ENCODE measurements around the gene PTPRD.

PTPRD gene

DNA sequence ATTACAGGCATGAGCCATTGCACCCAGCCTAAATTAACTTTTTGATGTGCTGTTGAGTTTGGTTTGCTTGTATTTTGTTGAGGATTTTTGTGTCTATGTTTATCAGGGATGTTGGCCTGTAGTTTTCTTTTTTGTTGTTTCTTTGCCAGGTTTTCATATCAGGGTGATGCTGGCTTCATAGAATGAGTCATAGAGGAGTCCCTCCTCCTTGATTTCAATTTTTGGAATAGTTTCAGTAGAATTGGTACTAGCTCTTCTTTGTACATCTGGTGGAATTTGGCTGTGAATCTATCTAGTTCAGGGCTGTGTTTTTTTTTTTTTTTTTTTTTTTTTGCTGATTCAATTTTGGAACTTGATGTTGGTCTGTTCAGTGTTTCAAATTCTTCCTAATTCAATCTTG, 1648.9 kb downstream of the PTPRD start:
- TF ChIP-seq, protein P1, sequence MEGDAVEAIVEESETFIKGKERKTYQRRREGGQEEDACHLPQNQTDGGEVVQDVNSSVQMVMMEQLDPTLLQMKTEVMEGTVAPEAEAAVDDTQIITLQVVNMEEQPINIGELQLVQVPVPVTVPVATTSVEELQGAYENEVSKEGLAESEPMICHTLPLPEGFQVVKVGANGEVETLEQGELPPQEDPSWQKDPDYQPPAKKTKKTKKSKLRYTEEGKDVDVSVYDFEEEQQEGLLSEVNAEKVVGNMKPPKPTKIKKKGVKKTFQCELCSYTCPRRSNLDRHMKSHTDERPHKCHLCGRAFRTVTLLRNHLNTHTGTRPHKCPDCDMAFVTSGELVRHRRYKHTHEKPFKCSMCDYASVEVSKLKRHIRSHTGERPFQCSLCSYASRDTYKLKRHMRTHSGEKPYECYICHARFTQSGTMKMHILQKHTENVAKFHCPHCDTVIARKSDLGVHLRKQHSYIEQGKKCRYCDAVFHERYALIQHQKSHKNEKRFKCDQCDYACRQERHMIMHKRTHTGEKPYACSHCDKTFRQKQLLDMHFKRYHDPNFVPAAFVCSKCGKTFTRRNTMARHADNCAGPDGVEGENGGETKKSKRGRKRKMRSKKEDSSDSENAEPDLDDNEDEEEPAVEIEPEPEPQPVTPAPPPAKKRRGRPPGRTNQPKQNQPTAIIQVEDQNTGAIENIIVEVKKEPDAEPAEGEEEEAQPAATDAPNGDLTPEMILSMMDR (IDR thresholded peaks at IDR 0.05; ENCODE audit: extremely low read depth, missing control alignments), result no peak
- DNase-seq (ENCODE audit: low spot score), result no peak

DNA sequence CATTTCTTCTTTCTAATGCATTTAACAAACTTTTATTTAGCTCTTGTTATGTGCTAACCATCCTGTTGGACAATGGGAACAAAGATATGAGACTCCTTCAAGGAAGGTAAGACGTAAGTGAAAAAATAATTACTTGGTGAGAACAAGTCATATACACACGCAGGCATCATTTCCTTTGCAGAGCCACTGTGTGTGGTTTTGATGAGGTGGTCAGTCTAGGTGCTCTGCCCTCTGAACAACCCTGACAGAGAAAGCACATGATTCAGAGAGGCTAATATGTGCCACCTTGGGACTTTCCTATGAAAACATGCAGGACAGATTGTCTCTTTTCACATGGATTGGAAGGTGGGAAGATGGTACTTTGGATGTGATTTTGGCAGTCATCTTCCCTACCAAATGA, 1650.7 kb downstream of the PTPRD start:
- TF ChIP-seq, protein P1 (IDR thresholded peaks at IDR 0.05; ENCODE audit: extremely low read depth, missing control alignments), result no peak
- DNase-seq (ENCODE audit: low spot score), result no peak

DNA sequence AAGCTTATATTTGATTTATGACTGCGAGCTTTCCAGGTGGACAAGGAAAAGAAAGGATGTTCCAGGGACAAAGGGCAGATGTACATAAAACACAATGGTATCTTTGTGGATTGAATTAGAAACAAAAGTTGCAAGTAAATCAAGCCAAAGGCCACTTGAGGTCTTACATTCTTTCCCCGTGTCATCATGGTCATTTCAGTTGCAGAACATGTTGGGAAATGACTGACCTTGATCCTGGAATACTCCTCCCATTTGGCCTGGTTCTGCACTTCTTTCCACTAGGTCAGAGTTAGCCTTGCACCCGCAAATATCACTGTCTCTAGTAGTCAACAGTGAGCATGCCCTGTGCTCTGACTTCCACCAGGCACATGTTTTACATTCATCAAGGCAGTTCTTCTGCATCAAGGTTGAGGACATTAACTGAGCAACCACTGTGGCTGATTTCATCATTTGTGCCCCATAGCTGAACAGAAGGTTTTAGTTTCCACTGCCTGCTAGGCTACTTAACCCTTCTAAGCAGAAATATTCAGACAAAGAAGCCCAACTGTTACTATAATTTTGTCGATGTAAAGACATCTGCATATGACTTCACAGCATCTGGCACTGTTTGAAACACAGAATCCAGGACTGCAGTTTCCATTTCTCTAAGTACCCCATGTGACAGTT, 1651.5 kb downstream of the PTPRD start:
- no peak for DNase-seq (ENCODE audit: low spot score)

DNA sequence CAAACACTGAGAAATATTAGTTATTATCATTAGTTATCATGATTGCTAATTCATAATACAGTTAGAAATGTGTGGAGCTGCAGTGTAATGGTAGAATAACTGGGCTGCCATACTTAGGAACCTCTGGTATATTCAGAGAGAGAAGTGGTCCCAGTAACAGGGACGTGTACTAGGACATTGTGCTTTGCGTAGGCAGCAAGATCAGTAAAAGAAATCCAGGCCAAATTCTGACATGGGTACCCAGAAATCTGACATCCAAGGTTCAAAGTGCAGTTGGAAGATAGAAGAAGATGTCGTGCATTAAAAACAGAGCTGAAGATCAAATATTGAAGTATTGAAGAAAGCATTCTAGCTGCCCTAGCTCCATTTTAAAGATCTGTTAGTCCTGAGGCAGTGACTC, 1652.5 kb downstream of the PTPRD start:
- DNase-seq (ENCODE audit: low spot score), result no peak

More for the DNA sequence above, 1651.5 kb downstream of the PTPRD start:
- TF ChIP-seq, protein P1 (IDR thresholded peaks at IDR 0.05; ENCODE audit: extremely low read depth, missing control alignments), result no peak

DNA sequence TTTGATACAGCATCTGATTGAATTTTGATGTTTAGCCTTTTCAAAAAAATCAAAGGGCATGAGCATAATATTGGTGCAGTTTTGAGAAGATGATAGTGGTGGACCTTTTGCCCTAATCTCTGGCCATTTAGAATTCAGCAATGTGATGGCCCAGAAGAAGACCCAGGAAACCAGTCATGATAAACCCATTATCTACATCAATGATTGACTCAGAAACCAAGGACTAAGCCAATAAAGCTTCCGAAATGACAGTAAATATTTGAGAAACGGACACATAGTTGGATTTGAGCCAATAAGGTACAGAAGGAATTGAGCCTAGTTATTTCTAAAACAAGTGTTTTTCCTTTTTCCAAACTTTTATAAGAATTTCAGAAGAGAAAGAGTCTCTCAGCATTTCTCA, 1654.4 kb downstream of the PTPRD start:
- no peak for DNase-seq (ENCODE audit: low spot score)

More for the DNA sequence above, 1652.5 kb downstream of the PTPRD start:
- TF ChIP-seq, protein P1 (IDR thresholded peaks at IDR 0.05; ENCODE audit: extremely low read depth, missing control alignments), result no peak

DNA sequence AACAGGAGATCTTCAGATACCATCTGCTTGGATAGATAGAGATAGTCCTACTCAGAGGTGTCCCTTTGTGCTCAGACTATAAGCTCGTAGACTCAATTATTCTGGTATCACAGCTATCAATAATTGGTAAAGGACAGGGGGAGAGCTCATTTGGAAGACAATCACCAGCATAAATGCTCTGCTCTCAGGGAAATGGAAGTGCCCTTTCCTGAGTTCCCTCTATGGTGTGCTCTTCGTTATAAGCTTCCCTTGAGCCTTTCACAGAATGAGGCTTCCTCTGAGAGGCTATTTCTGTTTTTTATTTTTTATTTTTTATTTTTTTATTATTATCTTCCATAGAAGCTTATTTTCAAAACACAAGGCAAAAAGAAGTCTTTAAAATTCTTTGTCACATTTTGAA, 1657.5 kb downstream of the PTPRD start:
- TF ChIP-seq, protein P1 (IDR thresholded peaks at IDR 0.05; ENCODE audit: extremely low read depth, missing control alignments), result no peak
- DNase-seq (ENCODE audit: low spot score), result no peak

More for the DNA sequence above, 1654.4 kb downstream of the PTPRD start:
- TF ChIP-seq, protein P1 (IDR thresholded peaks at IDR 0.05; ENCODE audit: extremely low read depth, missing control alignments), result no peak

DNA sequence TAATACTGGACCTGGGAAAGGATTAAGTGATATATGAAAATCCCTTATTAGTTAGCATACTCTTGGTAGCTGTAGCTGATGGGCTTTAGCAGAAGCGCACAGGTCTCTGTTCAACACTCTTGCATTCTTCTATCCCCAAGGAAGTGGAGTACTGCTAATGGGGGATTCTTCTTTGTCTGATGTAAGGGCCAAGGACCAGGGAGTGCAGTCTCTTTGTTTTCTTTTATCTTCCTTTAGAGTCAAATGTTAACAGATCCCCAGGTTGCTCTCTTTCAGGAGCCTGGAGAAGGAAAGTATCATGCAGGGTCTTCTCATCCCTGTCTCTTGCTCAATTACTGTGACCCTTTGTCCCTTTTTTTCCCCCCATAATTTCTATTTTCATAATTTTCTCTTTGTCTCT, 1666.3 kb downstream of the PTPRD start:
- no peak for DNase-seq (ENCODE audit: low spot score)
- TF ChIP-seq, protein P1 (IDR thresholded peaks at IDR 0.05; ENCODE audit: extremely low read depth, missing control alignments), result no peak

Data from GM20000 (cell line).